WTC11 (cell line): ENCODE results near the gene IGSF23. TPM values are rescaled to one million over a fixed set of nuclear protein-coding genes. Genes with fewer than 3 reads are reported as not detected.

Experiments used
- ATAC-seq: fragments of 200-7000 bp; cut with Tn5 transposase; 2 replicates; pipeline ENCODE4 v1.10.0; 2021; ENCODE audit warnings: mild to moderate bottlenecking, moderate library complexity
- CTCF ChIA-PET: fragments of 300-600 bp; sonication (Branson Sonifier 250); formaldehyde crosslinking; loops from one replicate; lab custom pipeline; 2021; ENCODE audit warnings: antibody characterized with exemption; lab: Charles Lee
- POLR2A ChIA-PET: fragments of 350-600 bp; sonication (Branson Sonifier 250); formaldehyde crosslinking; loops from one replicate; lab custom pipeline; 2021; ENCODE audit warnings: antibody characterized with exemption; lab: Charles Lee
- DNase-seq: peaks from one replicate; pipeline ENCODE4 v3.0.0; 2021; ENCODE audit warnings: low spot score
- H3K27ac Mint-ChIP-seq: 2 replicates; pipeline ENCODE4 v1.8.0; 2021; ENCODE audit warnings: mixed read lengths
- H3K27me3 Mint-ChIP-seq: 2 replicates; pipeline ENCODE4 v1.8.0; 2021; ENCODE audit warnings: low read depth, mild to moderate bottlenecking, moderate library complexity, mixed read lengths
- H3K36me3 Mint-ChIP-seq: 2 replicates; pipeline ENCODE4 v1.8.0; 2021; ENCODE audit warnings: mixed read lengths
- H3K4me1 Mint-ChIP-seq: 2 replicates; pipeline ENCODE4 v1.8.0; 2022; ENCODE audit warnings: mixed read lengths
- H3K4me3 Mint-ChIP-seq: 2 replicates; pipeline ENCODE4 v1.8.0; 2021; ENCODE audit warnings: mild to moderate bottlenecking, moderate library complexity, mixed read lengths
- H3K9me3 Mint-ChIP-seq: 2 replicates; pipeline ENCODE4 v1.8.0; 2021; ENCODE audit warnings: mixed read lengths
- CTCF ChIP-seq: fragments of 200-600 bp; IDR thresholded peaks from 2 replicates; pipeline ENCODE4 v1.8.0; 2022; ENCODE audit warnings: antibody characterized with exemption
- ETV6 ChIP-seq: sonication (generic); formaldehyde crosslinking; IDR thresholded peaks from 2 replicates; pipeline ENCODE4 v1.8.1; 2022; ENCODE audit warnings: mild to moderate bottlenecking, missing genetic modification reagents
- HMGA2 ChIP-seq: fragments of 250-450 bp; sonication (Bioruptor Pico); IDR thresholded peaks from 2 replicates; pipeline ENCODE4 v1.4.0; 2021; ENCODE audit warnings: mild to moderate bottlenecking, moderate library complexity
- JUN ChIP-seq: sonication (generic); formaldehyde crosslinking; IDR thresholded peaks from 2 replicates; pipeline ENCODE4 v1.8.0; 2023; ENCODE audit warnings: mild to moderate bottlenecking, missing genetic modification reagents
- NFE2L1 ChIP-seq: sonication (generic); formaldehyde crosslinking; IDR thresholded peaks from 2 replicates; pipeline ENCODE4 v1.8.1; 2023; ENCODE audit warnings: missing genetic modification reagents
- NR3C1 ChIP-seq: sonication (generic); formaldehyde crosslinking; conservative IDR thresholded peaks from 2 replicates; pipeline ENCODE4 v1.8.1; 2023; ENCODE audit warnings: low read depth, mild to moderate bottlenecking, missing genetic modification reagents
- TCF7 ChIP-seq: sonication (generic); formaldehyde crosslinking; IDR thresholded peaks from 2 replicates; pipeline ENCODE4 v1.8.0; 2022; ENCODE audit warnings: mild to moderate bottlenecking, low read depth, missing genetic modification reagents, moderate library complexity
- TEAD4 ChIP-seq: sonication (generic); formaldehyde crosslinking; IDR thresholded peaks from 2 replicates; pipeline ENCODE4 v1.8.0; 2022; ENCODE audit warnings: mild to moderate bottlenecking, missing genetic modification reagents
- USF1 ChIP-seq: sonication (generic); formaldehyde crosslinking; IDR thresholded peaks from 2 replicates; pipeline ENCODE4 v1.8.0; 2022; ENCODE audit warnings: mild to moderate bottlenecking, missing genetic modification reagents
- ZBTB21 ChIP-seq: sonication (generic); formaldehyde crosslinking; IDR thresholded peaks from 2 replicates; pipeline ENCODE4 v1.8.1; 2023; ENCODE audit warnings: mild to moderate bottlenecking, missing genetic modification reagents, borderline replicate concordance
- ZNF121 ChIP-seq: sonication (generic); formaldehyde crosslinking; IDR thresholded peaks from 2 replicates; pipeline ENCODE4 v1.8.0; 2023; ENCODE audit warnings: missing genetic modification reagents
- ZNF423 ChIP-seq: fragments of 250-450 bp; sonication (Bioruptor Pico); IDR thresholded peaks from 2 replicates; pipeline ENCODE4 v2.1.2; 2022; ENCODE audit warnings: mild to moderate bottlenecking, moderate library complexity
- ZNF512 ChIP-seq: sonication (generic); formaldehyde crosslinking; IDR thresholded peaks from 2 replicates; pipeline ENCODE4 v1.8.1; 2022; ENCODE audit warnings: missing genetic modification reagents, borderline replicate concordance
- total RNA-seq: library from RNA; stranded (reverse); gene quantifications from 3 replicates; pipeline ENCODE4 v1.2.3, GENCODE V29; 2021
- TF ChIP-seq, protein P1 (sequence below): sonication (generic); formaldehyde crosslinking; IDR thresholded peaks from 2 replicates; pipeline ENCODE4 v1.8.0; 2023; ENCODE audit warnings: missing genetic modification reagents, mild to moderate bottlenecking, borderline replicate concordance
- TF ChIP-seq, protein P2 (sequence below): sonication (generic); formaldehyde crosslinking; IDR thresholded peaks from 2 replicates; pipeline ENCODE4 v1.8.0; 2022; ENCODE audit warnings: missing genetic modification reagents
- TF ChIP-seq, protein P3 (sequence below): sonication (generic); formaldehyde crosslinking; IDR thresholded peaks from 2 replicates; pipeline ENCODE4 v1.8.0; 2022; ENCODE audit warnings: mild to moderate bottlenecking, missing genetic modification reagents
- TF ChIP-seq, protein P4 (sequence below): sonication (generic); formaldehyde crosslinking; IDR thresholded peaks from 2 replicates; pipeline ENCODE4 v1.8.1; 2022; ENCODE audit warnings: low read depth, missing genetic modification reagents, borderline replicate concordance
- TF ChIP-seq, protein P5 (sequence below): sonication (generic); formaldehyde crosslinking; IDR thresholded peaks from 2 replicates; pipeline ENCODE4 v1.8.0; 2023; ENCODE audit warnings: missing genetic modification reagents

The IGSF23 gene
- total RNA-seq, 1 experiment from 2014 or later = not detected

DNA sequence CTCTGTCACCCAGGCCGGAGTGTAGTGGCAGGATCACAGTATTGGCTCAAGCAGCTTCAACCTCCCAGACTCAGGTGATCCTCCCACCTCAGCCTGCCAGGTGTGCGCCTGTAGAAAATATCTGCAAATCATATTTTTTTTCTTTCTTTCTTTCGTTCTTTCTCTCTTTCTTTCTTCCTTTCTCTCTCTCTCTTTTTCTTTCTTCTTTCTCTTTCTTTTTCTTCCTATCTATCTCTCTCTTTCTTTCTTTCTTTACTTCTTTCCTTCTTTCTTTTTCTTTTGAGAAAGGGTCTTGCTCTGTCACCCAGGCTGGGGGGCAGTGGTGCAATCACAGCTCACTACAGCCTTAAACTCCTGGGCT, 16.3 kb upstream of the IGSF23 start:
- H3K9me3 Mint-ChIP-seq = peaks cover 23% of the 10 kb centered on the region
- H3K4me3 Mint-ChIP-seq = no peak overlapping the region
- H3K27me3 Mint-ChIP-seq = peaks cover 5% of the 10 kb centered on the region
- no peak; the same call in 1 of the 2 replicates for ATAC-seq
- 0 out of 2 replicates have a peak, but pooled peaks have one; percentile 57 for TF ChIP-seq ZNF512
- TF ChIP-seq, protein P1, sequence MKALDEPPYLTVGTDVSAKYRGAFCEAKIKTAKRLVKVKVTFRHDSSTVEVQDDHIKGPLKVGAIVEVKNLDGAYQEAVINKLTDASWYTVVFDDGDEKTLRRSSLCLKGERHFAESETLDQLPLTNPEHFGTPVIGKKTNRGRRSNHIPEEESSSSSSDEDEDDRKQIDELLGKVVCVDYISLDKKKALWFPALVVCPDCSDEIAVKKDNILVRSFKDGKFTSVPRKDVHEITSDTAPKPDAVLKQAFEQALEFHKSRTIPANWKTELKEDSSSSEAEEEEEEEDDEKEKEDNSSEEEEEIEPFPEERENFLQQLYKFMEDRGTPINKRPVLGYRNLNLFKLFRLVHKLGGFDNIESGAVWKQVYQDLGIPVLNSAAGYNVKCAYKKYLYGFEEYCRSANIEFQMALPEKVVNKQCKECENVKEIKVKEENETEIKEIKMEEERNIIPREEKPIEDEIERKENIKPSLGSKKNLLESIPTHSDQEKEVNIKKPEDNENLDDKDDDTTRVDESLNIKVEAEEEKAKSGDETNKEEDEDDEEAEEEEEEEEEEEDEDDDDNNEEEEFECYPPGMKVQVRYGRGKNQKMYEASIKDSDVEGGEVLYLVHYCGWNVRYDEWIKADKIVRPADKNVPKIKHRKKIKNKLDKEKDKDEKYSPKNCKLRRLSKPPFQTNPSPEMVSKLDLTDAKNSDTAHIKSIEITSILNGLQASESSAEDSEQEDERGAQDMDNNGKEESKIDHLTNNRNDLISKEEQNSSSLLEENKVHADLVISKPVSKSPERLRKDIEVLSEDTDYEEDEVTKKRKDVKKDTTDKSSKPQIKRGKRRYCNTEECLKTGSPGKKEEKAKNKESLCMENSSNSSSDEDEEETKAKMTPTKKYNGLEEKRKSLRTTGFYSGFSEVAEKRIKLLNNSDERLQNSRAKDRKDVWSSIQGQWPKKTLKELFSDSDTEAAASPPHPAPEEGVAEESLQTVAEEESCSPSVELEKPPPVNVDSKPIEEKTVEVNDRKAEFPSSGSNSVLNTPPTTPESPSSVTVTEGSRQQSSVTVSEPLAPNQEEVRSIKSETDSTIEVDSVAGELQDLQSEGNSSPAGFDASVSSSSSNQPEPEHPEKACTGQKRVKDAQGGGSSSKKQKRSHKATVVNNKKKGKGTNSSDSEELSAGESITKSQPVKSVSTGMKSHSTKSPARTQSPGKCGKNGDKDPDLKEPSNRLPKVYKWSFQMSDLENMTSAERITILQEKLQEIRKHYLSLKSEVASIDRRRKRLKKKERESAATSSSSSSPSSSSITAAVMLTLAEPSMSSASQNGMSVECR = no peak
- TF ChIP-seq, all 79 proteins: peak for 1
- Mint-ChIP-seq H3K36me3 (no peaks in the 10 kb centered on the region), H3K4me1 (peaks cover 16% of the 10 kb centered on the region), H3K27ac (no peak overlapping the region)
- no peak for DNase-seq
- CTCF ChIA-PET = interaction anchor here (0.5 to 1.1 kb wide), 2 partner anchors 13 to 14 kb away, joined by 3 to 4 read pairs; no protein-coding TSS in a partner anchor
- POLR2A ChIA-PET = no interaction called here

DNA sequence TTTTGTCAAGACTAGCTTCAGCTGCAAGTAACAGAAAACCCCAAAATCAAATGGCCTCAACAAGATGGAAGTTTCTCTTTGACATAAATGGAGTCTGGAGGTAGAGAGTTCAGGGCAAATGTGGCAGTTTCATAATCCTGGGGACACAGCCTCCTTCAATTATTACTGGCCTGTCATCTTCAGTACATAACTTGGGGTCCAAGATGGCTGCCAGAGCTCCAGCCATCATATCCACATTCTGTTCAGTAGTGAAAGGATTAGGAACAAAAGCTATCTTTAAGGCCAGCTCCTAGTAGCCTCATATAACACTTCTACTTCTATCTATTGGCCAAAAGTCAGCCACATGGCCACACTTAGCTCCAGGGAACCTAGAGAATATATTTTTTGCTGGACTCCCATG, 15.0 kb upstream of the IGSF23 start:
- POLR2A ChIA-PET = no interaction called here
- DNase-seq (no peak), ATAC-seq (no peak)
- Mint-ChIP-seq H3K36me3 (no peaks in the 10 kb centered on the region), H3K4me1 (peaks cover 25% of the 10 kb centered on the region), H3K27me3 (peaks cover 5% of the 10 kb centered on the region), H3K27ac (no peak overlapping the region), H3K9me3 (peaks cover 21% of the 10 kb centered on the region), H3K4me3 (no peak overlapping the region)
- CTCF ChIA-PET = interaction anchor here (1.1 to 2.6 kb wide), 2 partner anchors 12 to 13 kb away, joined by 4 to 7 read pairs; no protein-coding TSS in a partner anchor
- TF ChIP-seq TEAD4 (CRISPR knock-in tag) = no peak
- no peak for TF ChIP-seq USF1 (CRISPR knock-in tag)
- TF ChIP-seq, protein P2, sequence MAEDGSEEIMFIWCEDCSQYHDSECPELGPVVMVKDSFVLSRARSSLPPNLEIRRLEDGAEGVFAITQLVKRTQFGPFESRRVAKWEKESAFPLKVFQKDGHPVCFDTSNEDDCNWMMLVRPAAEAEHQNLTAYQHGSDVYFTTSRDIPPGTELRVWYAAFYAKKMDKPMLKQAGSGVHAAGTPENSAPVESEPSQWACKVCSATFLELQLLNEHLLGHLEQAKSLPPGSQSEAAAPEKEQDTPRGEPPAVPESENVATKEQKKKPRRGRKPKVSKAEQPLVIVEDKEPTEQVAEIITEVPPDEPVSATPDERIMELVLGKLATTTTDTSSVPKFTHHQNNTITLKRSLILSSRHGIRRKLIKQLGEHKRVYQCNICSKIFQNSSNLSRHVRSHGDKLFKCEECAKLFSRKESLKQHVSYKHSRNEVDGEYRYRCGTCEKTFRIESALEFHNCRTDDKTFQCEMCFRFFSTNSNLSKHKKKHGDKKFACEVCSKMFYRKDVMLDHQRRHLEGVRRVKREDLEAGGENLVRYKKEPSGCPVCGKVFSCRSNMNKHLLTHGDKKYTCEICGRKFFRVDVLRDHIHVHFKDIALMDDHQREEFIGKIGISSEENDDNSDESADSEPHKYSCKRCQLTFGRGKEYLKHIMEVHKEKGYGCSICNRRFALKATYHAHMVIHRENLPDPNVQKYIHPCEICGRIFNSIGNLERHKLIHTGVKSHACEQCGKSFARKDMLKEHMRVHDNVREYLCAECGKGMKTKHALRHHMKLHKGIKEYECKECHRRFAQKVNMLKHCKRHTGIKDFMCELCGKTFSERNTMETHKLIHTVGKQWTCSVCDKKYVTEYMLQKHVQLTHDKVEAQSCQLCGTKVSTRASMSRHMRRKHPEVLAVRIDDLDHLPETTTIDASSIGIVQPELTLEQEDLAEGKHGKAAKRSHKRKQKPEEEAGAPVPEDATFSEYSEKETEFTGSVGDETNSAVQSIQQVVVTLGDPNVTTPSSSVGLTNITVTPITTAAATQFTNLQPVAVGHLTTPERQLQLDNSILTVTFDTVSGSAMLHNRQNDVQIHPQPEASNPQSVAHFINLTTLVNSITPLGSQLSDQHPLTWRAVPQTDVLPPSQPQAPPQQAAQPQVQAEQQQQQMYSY (CRISPR knock-in tag) = no peak
- no peak for TF ChIP-seq CTCF
- TF ChIP-seq, protein P3, sequence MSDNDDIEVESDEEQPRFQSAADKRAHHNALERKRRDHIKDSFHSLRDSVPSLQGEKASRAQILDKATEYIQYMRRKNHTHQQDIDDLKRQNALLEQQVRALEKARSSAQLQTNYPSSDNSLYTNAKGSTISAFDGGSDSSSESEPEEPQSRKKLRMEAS (CRISPR knock-in tag) = no peak
- TF ChIP-seq, protein P4, sequence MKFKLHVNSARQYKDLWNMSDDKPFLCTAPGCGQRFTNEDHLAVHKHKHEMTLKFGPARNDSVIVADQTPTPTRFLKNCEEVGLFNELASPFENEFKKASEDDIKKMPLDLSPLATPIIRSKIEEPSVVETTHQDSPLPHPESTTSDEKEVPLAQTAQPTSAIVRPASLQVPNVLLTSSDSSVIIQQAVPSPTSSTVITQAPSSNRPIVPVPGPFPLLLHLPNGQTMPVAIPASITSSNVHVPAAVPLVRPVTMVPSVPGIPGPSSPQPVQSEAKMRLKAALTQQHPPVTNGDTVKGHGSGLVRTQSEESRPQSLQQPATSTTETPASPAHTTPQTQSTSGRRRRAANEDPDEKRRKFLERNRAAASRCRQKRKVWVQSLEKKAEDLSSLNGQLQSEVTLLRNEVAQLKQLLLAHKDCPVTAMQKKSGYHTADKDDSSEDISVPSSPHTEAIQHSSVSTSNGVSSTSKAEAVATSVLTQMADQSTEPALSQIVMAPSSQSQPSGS = no peak
- TF ChIP-seq NR3C1 = no peak
- no peak for TF ChIP-seq ZNF121 (CRISPR knock-in tag)
- TF ChIP-seq JUN (CRISPR knock-in tag) = no peak
- TF ChIP-seq ETV6 (CRISPR knock-in tag) = no peak
- TF ChIP-seq ZNF423 = no peak
- TF ChIP-seq TCF7 (CRISPR knock-in tag) = no peak
- TF ChIP-seq, protein P5, sequence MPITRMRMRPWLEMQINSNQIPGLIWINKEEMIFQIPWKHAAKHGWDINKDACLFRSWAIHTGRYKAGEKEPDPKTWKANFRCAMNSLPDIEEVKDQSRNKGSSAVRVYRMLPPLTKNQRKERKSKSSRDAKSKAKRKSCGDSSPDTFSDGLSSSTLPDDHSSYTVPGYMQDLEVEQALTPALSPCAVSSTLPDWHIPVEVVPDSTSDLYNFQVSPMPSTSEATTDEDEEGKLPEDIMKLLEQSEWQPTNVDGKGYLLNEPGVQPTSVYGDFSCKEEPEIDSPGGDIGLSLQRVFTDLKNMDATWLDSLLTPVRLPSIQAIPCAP (CRISPR knock-in tag) = no peak
- TF ChIP-seq HMGA2 (CRISPR knock-in tag) = no peak
- TF ChIP-seq ZBTB21 (CRISPR knock-in tag) = no peak
- no peak for TF ChIP-seq NFE2L1 (CRISPR knock-in tag)
